H1 (cell line): ENCODE results near the gene GEMIN7. TPM values are rescaled to one million over a fixed set of nuclear protein-coding genes. Genes with fewer than 3 reads are reported as not detected.

ENCODE experiments used
- GABPA ChIP-seq: IDR thresholded peaks from 2 replicates; pipeline ENCODE4 v1.6.1; 2011; ENCODE audit warnings: mild to moderate bottlenecking, low read length, moderate library complexity, borderline replicate concordance; ENCODE audit not compliant: insufficient read depth
- RAD21 ChIP-seq, 2 experiments: IDR thresholded peaks in 1 of 2; conservative IDR thresholded peaks in 1 of 2; 2 replicates each; pipeline ENCODE4 v1.6.1; 2011; ENCODE audit warnings: low read depth in 2 of 2, low read length in 2 of 2, improper control_type of control experiment in 1 of 2, inconsistent platforms in 1 of 2, mild to moderate bottlenecking in 1 of 2, moderate library complexity in 1 of 2
- polyA plus RNA-seq, 7 experiments: library from polyadenylated mRNA; depleted of rRNA in 3 of 7; stranded (reverse) in 5 of 7; unstranded in 2 of 7; fragments of >200 nt in 5 of 7; fragments of 200-250 nt in 2 of 7; gene quantifications; 1 replicate in 5 of 7; 2 replicates in 1 of 7; 4 replicates in 1 of 7; pipeline versions ENCODE4 v1.2.1 to v1.2.3, GENCODE V29; 2011 to 2013; ENCODE audit warnings: missing spikeins in 2 of 7, mixed read lengths in 2 of 7
- total RNA-seq: library from RNA; stranded (reverse); fragmentation: NEBNext Ultra II Directional; extraction: Animal tissue kit (Norgen Biotek cat#: 25700); gene quantifications from 2 replicates; pipeline ENCODE4 v1.2.1, GENCODE V29; 2021

The GEMIN7 gene
- total and polyA plus RNA-seq, 2 of the 8 experiments (the other 6 are each of a cell fraction or from before 2014, with no cell fraction given), result 48.0 to 91.6 TPM

GRCh38 chr19:45071969-45072790 is 6.9 kb upstream of the GEMIN7 start (continued):
- TF ChIP-seq RAD21 (IDR thresholded peaks at IDR 0.05 in 1 of 2, conservative IDR thresholded peaks at IDR 0.05 in 1 of 2; ENCODE audit: low read depth in 2 of 2, low read length in 2 of 2) (peak in 1 of 2 experiments; percentile 7; a peak in 1 of 4 replicates), GABPA (no peak)
